ENCODE measurements around the gene COL6A2.
"Not testable (repeated sequence)": the region's sequence is repeated elsewhere in the genome, so short reads cannot be mapped to it uniquely, and the experiment has no call there.

The COL6A2 gene

DNA sequence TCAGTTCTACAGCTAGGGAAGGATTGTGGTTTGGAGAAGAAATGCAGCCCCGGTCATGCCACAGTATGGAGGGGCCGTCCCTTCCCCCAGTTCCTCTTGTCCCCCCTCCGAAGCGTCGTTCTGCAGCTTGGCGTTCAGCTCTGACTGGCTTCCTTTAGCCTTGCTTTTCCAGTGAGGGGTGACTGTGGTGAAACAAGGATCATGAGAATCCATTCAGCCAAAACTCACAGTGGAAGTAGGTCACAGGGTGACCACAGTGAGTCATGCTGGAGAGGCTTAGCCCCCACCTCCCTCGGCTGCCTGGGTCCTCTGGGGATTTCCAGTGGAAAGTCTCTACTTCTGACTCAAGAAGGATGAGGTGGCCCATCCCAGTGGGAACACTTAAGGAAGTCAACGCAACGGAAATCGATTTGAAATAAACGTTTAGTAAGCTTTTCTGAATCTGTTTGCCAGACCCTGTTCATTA is 37.3 kb upstream of the COL6A2 start:
- DNase-seq (ENCODE audit: low spot score): no peak

DNA sequence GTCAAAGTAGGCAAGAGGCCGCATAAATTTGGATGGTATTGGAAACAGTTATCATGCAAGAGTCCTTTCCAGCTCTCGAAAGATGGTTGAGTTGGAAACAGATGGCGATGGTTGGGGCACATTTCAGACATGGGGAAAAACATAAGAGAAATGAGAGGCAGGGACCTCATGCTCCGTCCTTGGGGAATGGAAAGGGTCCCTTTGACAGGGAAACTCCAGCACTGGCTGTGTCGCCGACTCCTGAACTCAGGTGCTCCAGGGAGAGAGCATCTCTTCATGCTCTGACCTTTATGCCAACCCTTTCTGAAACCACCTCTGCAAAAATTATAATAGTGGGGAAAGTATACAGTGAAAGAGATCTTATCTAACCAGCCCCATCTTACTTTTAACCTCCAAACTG is 36.8 kb upstream of the COL6A2 start:
- no peak for DNase-seq (ENCODE audit: low spot score)

DNA sequence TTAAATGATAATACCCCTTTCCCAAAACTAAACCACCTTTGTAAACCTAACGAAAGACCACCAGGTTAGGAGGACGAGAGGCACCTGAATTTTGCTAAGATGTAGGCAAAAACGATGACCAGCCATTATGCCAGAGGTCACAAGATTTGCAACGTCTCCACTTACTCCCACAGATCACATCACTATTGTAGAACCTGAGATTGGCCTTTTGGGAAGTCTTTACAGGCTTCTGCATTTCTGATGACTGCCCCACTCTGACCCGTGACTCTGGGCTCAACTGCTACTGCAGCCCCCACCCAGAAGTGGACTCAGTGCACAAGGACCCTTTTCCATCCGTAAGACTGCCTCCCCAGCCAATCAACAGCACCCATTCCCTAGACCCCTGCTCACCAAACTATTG is 36.4 kb upstream of the COL6A2 start:
- DNase-seq (ENCODE audit: low spot score): no peak

DNA sequence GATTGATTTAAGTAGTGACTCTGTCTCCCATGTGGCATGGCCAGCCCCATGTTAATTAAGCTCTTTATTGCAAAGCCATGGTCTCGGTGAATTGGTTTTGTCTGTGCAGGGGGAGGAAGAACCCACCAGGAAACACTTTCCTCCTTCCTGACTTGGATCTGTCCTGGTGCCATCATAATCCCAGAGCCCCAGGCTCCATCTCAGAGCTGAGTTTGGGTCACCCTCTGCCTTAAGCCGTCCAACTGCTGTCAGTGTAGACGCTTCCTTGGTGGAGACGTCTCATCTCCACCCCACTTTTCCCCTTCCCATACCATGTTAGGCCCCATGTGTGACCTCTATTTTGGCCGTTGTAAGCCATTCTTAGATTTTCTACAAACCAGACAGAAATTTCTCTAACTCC is 36.0 kb upstream of the COL6A2 start:
- DNase-seq (ENCODE audit: low spot score): no peak

DNA sequence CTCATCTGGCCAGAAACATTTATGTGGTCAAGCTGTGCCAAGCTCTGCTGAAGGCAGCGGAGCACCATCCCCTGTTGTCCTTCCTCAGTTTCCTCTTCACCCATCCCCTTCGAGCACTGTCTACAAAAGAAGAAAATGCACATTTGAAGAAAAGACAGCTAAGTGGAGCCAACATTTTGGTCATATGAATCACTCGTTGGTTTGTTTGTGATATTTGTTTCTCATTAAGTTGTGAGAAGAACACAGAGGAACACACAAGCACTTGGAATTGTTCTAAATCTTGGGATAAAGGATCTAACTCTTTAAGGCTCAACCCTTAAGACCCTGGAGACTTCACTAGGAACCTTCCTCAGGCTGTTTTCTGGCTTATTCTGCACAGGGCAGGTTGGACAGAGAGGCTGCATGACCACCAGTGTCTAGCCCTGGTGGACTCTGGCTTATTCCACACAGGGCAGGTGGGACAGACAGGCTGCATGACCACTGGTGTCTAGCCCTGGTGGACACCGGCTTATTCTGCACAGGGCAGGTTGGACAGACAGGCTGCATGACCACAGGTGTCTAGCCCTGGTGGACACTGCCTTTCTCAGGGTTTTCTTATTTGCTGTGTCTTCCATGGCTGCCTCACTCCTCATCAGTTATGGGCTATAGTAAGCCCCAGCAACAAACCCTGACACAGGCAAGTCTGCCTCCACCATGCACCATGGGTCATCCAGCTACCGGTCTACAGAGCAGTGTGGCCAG is 35.3 kb upstream of the COL6A2 start:
- DNase-seq (ENCODE audit: low spot score): no peak

GRCh38 chr21:46063227-46063626 is 34.7 kb upstream of the COL6A2 start:
- DNase-seq (ENCODE audit: low spot score): no peak

DNA sequence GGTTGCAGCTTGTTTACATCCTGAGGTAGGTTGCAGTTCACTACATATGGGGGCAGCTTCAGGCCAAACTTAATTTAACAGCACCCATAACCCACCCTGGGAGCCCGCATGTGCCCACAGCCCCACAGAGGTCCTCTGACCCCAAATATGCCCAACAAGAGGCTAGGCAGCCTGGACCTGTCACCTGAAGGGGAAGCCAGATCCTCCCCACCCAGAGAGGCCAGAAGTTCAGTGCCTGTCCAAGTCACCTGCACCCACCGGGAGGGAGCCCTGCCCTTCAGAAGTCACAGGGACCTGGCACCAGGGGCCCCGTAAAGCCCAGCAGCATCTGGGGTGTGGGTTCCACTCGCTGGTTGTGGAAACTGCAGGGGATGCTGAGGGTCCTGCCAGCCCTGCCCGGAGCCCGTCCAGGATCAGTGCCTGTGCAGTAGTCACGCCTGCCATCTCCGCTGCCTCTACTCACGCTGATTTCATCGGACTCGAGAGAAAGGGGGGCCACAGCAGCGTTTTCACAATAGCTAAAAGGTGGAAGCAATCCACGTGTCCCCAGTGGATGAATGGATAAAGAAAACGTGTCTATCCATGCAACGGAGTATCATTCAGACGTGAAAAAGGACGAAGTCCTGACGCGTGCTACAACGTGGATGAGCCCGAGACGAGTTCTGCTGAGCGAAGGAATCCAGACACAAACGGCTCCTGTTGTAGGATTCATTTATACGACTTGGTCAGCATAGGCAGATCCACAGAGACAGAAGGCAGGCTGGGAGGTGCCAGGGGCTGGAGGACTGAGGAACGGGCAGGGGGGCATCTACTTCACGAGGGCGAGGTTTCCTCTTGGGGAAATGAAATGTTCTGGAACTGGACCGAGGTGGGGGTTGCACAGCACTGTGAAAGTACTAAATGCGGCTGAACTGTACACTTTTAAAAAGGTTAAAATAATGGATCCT is 33.9 kb upstream of the COL6A2 start:
- DNase-seq (ENCODE audit: low spot score): no peak

DNA sequence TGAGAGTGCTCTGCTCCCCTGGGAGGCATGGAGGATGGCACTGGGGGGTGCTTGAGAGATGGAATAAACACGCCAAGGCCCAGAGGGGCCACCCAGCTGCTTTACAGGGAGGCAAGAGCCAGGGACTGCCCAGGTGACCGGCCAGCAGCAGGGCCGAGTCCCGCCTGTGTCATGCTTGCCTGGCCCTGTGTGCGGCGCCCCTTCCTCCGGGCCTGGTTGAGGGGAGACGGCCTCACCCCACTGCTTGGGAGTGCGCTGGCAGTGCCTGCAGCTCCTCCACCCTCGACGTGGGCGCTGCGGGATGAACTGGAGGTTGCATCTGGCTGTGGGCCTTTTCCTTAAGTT is 33.1 kb upstream of the COL6A2 start:
- no peak for DNase-seq (ENCODE audit: low spot score)

GRCh38 chr21:46065215-46065913 is 32.5 kb upstream of the COL6A2 start:
- no peak for DNase-seq (ENCODE audit: low spot score)

GRCh38 chr21:46065914-46066551 is 31.9 kb upstream of the COL6A2 start:
- DNase-seq (ENCODE audit: low spot score): no peak

DNA sequence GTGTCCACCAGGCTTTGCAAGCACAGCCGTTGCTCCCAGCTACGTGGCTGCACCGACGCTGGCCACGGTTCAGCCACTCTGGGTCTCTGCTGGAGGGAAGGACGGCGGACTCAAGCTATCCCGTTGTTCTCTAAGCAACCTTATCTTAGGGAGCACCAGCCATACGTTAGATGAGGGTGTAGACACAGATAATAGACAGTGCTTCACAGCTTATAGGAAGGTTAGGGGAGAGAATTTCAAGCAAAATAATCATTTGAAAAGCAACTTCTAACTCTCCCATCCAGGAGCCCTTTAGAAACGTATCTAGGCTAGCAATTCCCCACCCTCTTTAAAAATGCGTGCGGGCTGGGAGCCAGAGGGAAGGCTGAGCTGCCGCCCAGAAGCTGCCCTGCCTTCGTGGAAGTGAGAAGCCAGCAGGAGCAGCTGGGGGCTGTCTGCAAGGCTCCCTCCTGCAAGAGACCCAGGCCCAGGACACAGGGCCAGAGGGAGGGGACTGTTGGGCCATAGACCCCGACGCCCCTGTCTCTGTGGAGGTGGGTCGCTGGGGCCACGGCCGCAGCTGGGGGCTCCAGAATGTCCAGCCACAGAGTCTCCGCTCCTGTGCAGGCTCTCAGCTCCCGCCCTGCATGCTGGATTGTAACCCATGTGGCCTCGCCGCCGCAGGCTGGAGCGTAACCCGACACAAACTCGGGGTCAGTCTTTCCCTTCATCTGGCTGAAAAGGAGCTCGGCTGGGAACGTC is 31.2 kb upstream of the COL6A2 start:
- DNase-seq (ENCODE audit: low spot score): no peak

- no peak for DNase-seq (ENCODE audit: low spot score)
Measured at GRCh38 chr21:46067505-46068201, 30.3 kb upstream of the COL6A2 start.

DNA sequence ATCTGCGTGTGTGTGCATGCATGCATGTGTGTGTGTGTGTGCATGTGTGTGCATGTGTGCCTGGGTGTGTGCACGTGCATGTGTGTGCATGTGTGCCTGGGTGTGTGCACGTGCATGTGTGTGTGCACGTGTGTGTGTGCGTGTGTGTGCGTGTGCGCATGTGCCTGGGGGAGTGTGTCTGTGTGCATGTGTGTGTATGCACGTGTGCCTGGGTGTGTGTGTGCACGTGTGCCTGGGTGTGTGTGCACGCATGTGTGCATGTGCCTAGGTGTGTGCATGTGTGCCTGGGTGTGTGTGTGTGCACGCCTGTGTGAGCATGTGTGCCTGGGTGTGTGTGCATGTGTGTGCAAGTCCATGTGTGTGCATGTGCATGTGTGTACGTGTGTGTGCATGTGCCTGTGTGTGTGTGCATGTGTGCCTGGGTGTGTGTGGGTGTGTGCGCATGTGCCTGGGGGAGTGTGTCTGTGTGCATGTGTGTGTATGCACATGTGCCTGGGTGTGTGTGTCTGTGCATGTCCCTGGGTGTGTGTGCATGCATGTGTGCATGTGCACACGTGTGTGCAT is 29.3 kb upstream of the COL6A2 start:
- DNase-seq (ENCODE audit: low spot score): no peak

DNA sequence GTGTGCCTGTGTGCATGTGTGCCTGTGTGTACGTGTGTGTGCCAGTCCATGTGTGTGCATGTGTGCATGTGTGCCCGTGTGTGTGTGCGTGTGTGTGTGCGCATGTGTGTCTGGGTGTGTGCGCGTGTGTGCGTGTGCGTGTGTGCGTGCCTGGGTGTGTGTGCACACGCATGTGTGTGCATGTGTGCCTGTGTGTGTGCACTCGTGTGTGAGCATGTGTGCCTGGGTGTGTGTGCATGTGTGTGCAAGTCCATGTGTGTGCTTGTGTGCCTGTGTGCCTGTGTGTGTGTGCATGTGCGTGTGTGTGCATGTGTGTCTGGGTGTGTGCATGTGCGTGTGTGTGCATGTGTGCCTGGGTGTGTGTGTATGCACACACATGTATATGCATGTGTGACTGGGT is 28.7 kb upstream of the COL6A2 start:
- no peak for DNase-seq (ENCODE audit: low spot score)

- DNase-seq (ENCODE audit: low spot score): no peak
Measured at GRCh38 chr21:46069719-46070279, 28.1 kb upstream of the COL6A2 start.

- DNase-seq (ENCODE audit: low spot score): no peak
Measured at GRCh38 chr21:46071082-46071481, 26.8 kb upstream of the COL6A2 start.

DNA sequence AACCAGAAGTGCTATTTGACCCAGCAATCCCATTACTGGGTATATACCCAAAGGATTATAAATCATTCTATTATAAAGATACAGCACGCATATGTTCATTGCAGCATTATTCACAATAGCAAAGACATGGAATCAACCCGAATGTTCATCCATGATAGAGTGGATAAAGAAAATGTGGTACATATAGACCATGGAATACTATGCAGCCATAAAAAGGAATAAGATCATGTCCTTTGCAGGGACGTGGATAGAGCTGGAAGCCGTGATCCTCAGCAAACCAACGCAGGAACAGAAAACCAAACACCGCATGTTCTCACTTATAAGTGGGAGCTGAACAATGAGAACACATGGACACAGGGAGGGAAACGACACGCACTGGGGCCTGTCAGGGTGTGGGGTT is 21.2 kb upstream of the COL6A2 start:
- DNase-seq (ENCODE audit: low spot score): not testable (repeated sequence)

DNA sequence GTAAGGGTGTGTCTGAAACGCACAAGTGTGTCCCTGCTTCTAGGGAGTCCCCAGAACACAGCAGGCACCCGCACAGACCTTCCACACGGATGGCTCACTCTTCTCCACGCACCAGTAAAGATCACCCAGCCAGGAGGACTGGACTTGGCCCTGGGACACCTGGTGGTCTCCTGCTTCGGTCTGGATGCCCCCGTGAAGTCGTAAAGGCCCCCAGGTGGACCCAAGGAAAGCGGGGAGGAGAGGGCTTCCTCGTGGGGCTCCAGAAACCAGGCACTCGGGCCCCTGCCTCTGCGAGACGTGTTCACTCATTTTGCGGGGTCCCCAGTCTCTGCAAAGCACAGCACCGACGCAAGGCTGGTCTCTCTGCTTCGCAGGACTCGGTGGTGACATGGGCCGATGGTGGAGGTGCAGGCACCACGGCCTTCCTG is 20.2 kb upstream of the COL6A2 start:
- DNase-seq (ENCODE audit: low spot score): no peak

DNA sequence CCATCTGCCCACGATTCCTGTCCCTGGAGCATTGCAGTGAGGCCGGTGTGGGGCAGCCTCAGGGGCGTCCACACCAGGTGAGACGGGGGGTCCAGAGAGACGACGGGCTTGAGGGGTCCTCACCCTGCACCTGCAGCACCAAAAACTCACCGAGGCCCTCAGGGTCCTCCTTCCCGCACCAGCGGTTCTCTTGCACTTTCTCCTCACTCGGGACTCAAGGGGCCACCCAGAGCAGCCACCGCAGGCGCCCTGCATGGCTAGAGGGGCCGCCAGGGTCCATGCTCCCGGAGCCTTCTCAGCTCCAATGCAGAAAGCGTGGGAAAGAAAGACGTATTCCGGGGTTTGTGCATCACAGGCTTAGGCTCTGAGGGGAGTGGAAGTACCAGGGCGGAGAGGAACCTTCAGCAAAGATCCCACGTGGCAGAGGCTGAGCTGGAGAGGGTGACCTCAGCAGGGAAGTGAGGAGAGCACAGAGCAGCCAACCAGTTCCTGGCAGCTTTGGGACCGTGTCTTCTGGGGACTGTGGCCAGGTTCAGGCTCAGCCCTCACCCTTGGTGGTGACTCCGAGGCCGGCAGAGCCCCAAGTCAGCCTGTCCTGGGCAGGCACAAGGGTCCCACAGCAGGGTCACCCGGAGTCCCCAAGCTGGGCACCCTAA is 19.5 kb upstream of the COL6A2 start:
- no peak for DNase-seq (ENCODE audit: low spot score)

All from SK-N-DZ (cell line).